Stimulated activated CD4-positive, alpha-beta T cell treated with anti-CD3 and anti-CD28 coated beads, Interleukin-15, amount 100 ng/mL, for 48 hours (primary cell): ENCODE measurements around the gene NUP85.
A peak's percentile ranks its signal among the peaks of the same experiment; 100 is the strongest.
"Not testable (repeated sequence)": the region's sequence is repeated elsewhere in the genome, so short reads cannot be mapped to it uniquely, and the experiment has no call there.

Experiments used
- DNase-seq, 2 donors: peaks; one replicate each; pipeline ENCODE4 v3.0.0-alpha.2; 2020; ENCODE audit warnings: low read depth in 2 of 2

The NUP85 gene

DNA sequence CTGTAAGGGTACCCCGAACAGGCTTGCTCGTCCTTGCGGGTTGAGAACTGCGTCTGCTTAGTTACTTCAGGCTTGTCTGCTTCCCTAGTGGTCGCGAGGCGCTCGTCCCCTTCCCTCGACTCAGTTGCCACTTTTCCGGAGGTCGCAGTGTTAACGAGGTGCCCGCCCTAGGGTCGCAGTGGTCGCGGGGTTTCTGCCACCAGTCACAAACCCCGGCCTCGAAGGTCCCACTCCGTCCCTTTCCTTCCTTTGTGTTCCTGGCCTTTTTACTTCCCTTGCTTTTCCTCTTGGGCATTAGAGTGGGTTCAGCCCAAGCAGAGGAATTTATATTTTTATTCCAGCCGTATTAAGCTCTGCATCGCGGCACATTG lies 299 bp downstream of the NUP85 start:
- DNase-seq: no peak

DNA sequence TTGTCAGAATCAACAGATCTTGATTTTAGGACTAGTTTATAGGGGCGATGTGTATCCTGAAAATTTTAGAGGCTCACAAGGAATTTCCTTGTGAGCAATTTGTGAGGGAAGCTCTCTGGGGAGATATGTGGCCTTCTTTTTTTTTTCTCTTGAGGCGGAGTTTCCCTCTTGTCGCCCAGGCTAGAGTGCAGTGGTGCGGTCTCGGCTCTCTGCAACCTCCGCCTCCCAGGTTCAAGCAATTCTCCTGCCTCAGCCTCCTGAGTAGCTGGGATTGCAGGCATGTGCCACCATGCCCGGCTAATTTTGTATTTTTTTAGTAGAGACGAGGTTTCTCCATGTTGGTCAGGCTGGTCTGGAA lies 1.6 kb downstream of the NUP85 start:
- DNase-seq: not testable (repeated sequence)

DNA sequence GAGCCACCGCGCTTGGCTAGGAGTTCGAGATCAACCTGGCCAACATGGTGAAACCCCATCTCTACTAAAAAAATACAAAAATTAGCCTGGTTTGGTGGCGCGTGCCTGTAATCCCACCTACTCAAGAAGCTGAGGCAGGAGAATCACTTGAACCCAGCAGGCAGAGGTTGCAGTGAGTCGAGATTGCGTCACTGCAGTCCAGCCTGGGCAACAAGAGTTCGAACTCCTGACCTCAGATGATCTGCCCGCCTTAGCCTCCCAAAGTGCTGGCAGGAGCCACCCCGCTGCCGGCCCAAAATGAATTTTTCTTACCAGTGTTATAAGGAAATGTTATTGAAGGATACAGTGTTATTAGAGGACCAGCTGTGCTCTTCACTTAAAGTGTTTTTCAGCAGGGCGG lies 2.3 kb downstream of the NUP85 start:
- no peak for DNase-seq

DNA sequence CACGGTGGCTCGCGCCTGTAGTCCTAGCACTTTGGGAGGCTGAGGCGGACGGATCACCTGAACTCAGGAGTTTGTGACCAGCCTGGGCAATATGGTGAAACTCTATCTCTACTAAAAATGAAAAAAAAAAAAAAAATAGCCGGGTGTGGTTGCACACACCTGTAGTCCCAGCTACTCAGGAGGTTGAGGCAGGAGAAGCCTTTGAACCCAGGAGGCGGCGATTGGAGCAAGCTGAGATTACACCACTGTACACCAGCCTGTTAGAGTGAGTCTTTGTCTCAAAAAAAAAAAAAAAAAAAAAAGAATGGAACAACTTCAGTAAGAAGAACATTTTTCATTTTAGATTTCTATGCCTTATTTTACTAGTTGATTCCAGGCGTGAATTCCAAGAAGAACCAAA lies 2.7 kb downstream of the NUP85 start:
- DNase-seq: no peak

DNA sequence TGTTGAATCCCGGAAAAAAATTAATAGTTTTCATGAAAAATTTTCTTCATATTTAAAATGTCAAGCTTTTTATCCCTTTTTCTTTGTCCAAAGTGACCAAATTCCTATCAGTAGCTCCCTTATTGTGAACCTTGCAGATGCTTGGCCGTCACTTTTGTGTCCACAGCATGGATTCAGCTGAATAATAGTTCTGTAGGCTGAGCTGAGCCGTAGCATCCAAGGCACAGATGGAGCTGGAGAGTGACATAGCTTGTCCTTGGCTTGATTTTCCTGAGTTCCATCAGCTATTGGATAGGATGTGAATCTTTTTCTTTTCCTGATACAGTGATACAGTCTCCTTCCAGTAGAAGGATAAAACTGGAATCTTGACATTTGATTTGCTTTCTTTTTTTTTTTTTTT lies 3.6 kb downstream of the NUP85 start:
- no peak for DNase-seq

DNA sequence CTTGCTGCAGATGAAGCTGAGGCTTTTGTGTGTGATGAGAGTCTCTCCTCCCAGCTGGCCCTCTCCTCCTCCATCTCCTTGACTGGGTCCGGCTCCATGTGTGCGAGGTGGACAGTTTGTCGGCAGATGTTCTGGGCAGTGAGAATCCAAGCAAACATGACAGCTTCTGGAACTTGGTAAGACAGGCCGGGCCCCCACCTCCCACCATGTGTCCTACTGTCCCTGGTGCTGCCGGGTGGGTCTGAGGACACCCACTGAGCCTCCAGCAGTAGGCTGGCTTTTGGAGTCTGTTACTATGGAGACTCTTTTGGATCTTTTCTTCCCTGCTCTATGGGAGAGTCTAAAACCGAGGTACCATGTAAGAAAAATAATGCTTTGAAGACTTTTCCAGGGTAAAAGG lies 12.7 kb downstream of the NUP85 start:
- no peak for DNase-seq

DNA sequence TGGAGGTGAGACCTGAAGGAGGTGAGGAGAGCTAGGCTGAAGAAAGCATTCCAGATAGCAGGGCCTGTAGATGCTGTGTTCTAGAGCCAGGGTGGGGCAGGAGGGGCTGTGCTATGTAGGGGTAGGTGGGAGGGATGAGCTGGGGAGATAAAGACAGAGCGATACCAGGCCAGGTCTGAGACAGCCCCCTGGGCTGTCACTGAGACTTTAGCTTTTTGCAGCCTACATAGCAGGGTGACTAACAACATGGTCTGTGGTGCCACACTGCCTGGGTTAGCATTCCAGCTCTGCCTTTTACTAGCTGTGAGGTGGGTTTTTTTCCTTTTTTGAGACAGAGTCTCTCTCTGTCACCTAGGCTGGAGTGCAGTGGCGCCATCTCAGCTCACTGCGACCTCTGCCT lies 14.3 kb downstream of the NUP85 start:
- no peak for DNase-seq

DNA sequence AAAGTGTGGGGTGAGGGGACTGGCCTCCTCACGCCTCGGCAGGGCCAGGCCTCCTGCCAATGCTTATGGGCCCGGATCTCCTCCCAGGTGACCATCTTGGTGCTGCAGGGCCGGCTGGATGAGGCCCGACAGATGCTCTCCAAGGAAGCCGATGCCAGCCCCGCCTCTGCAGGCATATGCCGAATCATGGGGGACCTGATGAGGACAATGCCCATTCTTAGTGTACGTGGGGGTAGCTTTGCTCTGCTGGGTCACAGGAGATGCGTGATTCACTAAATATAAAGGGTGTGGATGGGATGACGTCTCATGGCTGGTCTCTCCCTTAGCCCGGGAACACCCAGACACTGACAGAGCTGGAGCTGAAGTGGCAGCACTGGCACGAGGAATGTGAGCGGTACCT lies 19.5 kb downstream of the NUP85 start:
- no peak for DNase-seq

DNA sequence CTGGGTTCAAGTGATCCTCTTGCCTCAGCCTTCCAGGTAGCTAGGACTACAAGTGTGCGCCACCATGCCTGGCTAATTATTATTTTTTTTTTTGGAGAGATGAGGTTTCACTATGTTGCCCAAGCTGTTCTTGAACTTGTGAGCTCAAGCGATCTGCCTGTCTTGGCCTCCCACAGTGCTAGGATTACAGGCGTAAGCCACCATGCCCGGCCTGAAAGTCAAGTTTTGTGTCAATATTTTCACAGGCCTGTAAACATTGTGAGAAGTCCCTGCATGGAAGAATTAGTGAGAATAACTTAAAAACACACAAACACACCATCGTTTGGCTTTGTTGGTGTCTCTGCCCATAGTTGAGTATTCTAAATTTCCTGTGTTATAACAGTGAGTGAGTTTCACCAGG lies 22.2 kb downstream of the NUP85 start:
- no peak for DNase-seq

DNA sequence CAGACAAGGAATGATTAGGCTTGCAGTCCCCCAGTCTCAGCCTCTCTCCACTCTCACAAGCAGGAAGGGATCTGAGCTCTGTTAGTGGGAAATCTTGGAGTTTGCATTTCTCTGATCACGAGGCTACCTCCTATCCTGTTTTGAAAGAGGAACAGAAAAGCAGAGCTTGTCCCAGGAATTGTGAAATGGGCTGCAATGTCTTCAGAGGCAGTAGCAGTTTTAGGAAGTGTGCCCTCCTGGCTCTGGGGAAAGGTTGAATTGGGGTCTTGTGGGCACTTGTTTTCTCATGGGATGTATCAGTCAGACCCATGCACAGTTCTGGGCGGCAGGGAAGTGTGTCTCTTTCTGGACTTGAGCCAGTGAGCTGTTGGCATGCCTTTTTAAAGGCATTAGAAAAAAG lies 22.8 kb downstream of the NUP85 start:
- DNase-seq: no peak

DNA sequence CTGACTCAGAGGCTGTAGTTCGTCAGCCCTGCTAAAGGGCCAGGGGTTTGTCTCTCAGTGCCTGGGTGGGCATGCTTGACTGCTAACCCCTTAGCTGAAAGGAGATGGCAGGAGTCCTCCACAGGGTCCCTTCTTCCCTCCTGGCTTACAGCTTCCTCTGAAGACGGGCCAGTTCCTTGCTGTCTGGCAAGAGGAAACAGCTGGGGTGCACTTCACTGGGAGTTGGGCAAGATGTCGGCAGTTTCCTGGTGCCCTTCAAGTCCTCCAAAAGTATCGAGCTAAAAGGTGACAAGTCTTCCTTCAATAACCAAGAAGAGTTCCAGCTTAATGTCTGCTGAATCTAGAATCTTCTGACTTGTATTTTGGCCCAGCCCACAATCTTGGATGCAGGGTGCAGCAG lies 23.4 kb downstream of the NUP85 start:
- no peak for DNase-seq

DNA sequence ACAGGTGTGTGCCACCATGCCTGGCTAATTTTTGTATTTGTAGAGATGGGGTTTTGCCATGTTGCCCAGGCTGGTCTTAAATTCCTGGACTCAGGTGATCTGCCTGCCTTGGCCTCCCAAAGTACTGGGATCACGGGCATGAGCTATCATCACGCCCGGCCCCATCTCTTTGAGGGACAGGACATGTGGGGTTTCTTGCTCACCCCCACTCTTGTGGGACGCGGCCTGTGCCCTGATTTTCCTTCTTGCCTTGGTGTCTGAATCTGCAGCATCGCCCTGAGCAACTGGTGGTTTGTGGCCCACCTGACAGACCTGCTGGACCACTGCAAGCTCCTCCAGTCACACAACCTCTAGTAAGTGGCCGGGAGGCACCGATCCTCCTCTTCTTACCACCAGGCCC lies 25.6 kb downstream of the NUP85 start:
- DNase-seq: no peak

DNA sequence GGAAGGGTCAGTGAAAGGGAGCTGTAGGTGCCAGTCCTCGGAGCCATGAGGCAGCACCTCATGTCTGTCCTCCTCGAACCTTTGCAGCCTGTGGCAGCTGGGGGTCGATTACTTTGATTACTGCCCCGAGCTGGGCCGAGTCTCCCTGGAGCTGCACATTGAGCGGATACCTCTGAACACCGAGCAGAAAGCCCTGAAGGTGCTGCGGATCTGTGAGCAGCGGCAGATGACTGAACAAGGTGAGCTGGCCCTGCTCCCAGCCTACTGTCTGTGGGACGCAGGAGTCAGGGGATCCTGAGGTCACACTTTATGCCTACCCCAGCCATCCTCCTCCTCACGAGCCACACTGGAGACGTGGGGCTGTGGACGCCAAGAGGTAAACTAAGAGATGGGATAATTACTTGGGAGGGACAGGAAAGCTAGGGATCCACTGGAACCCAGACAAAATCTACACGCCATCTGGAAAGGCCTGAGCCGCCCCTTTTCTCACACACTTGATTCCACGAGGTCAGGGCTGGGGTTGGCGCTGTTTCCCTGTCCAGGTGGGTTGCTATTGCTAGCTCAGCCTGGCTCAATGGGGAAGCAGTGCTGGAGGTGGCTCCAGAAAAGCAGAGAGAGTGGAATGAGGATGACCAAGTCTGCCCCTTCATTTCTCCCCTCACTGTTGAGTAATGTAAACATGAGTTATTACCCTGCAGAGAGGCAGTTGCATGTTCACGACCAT lies 26.4 kb downstream of the NUP85 start:
- DNase-seq: no peak

DNA sequence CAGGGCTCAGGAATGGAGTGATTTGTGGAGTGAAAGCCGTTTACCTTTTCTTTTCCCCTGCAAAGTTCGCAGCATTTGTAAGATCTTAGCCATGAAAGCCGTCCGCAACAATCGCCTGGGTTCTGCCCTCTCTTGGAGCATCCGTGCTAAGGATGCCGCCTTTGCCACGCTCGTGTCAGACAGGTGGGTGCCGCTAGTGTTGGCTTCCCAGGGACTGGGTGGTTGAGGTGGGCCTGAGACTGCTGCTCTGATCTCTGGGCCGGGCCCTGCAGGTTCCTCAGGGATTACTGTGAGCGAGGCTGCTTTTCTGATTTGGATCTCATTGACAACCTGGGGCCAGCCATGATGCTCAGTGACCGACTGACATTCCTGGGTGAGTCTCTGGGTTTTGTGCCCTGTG lies 27.3 kb downstream of the NUP85 start:
- no peak for DNase-seq

DNA sequence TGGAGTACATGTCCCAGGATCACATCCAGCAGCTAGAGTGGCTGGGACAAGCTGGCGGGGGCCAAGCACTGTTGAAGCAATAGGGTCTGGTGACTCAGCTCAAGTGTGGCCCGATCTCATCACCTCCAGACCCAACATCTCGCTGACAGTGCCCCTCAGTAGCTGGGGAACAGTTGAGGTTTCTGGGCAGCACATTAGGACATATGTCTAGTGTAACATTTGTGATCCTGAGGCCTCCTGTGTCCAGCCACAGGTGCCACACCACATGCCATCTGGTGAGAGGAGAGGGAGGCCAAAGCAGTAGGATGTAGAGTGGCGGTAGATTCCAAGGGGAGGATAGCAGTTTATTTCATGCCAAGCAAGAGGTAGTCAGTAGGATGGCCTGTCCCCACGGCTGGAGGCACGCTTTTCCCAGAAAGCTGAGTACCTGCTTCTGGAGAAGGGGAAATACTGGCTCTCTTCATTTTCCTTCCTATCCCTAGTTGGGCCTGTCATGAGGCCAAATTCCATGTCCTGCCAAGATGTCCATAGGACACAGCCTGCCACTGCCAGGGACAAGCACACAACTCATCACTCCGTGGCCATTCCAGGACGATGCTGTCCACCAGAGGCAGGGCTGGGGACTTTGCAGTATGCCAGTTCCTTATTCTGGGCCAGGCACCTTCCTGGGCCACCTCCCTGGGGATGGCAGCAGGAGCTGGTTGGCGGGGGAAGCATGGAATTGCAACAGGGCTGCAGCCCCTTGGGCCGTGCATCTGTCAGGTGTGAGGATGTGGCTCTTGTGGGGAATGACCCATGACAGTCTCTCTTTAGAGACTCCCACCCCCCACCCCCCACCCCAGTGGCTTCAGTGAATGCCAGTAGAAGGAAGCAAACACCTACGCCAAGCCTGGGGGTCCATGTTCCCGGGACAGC lies 31.9 kb downstream of the NUP85 start:
- DNase-seq: no peak

DNA sequence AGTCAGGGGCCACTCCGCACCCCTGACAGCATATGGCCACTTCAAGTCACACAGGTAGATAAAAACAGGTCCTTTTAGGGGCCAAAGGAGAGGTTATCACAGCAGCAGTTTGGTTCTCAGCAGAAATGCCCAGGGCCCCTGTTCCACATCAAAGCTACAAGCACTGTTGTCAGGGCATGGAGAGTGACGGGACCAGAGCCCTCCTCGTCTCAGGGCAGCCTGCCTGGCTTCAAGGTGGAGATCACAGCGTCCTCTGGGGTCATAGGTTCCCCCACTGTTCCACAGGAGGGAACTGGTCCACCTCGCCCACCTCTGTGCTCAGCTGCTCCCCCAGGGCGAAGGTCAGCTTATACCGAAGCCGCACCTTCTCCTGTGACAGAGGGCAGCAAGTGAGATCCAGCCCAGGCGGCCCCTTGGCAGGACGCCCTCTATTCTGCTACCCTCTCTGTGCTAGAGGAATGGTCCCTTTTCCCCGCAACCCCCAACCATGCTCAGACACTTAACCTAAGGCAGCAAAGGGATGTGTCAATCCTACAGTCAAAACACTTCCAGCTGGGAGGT lies 32.6 kb downstream of the NUP85 start:
- no peak for DNase-seq

DNA sequence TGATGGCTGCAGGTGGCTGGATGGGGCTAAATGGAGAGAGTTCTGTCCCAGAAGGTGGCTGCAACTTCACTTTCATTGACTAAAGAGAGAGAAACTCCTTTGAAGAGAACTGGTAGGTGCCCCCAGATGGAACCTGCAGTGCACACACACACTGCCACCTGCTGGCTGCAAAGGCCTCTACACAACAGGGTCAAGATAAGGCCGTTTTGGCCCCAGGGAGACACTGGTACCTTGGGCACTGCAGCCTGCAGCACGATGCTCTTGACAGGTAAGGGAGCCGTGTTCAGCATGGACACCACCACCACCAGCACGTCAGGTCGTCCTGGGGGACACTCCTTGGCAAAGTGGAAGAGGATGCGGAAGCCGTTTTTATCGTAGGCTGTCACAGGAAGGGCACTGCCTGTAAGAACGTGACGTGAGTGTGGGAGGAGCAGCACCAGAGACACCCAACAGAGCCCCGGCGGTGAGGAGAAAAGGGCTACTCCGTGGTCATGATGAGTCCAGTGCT lies 33.3 kb downstream of the NUP85 start:
- peak; percentile 40 to 51 for DNase-seq

DNA sequence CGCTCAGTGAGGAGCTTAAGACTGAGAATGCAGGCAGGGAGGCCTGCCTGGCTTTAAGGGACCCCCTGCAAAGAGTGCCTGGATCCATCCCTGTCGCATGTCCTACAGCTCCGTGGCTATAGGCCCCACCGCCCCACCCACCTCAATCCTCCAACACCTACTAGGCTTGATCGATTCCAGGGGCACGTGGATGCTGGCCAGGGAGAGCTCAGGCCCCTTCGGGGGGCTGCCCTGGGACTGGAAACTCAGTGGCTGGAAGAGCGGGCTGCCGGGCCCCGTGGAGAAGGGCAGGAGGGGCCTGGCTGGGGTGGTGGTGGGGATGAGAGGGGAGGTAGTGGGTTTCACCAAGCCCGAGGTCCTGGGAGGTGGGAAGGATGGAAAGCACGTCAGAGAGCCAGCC lies 33.7 kb downstream of the NUP85 start:
- no peak for DNase-seq

DNA sequence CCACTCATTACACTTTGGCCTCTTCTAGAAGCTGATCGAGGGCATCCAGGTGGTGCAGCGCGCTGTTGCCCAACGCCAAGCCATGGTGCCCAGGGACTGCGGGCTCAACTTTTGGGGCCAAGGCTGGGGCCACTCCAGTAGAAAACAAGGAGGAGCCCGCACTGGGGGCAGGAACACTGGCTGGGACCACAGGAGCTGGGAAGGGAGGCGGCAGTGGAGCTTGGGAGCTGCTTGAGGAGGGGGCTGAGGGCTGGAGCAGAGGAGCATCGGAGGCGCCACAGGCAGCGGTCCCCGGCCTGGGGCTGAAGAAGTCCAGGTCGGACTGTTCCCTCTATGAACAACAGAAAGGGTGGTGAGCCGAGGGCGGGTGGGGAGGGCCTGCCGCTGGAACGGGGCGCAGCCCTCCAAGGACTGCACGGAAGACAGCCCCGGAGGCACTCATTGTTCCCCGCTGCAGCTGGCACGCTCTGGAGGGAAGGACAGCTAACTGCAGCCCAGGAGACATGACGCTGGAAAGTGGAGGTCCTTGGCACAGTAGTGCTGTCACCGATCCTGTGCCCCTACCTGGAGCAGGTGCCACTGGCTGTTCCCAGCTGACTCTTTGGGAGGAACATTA lies 34.4 kb downstream of the NUP85 start:
- DNase-seq: no peak

DNA sequence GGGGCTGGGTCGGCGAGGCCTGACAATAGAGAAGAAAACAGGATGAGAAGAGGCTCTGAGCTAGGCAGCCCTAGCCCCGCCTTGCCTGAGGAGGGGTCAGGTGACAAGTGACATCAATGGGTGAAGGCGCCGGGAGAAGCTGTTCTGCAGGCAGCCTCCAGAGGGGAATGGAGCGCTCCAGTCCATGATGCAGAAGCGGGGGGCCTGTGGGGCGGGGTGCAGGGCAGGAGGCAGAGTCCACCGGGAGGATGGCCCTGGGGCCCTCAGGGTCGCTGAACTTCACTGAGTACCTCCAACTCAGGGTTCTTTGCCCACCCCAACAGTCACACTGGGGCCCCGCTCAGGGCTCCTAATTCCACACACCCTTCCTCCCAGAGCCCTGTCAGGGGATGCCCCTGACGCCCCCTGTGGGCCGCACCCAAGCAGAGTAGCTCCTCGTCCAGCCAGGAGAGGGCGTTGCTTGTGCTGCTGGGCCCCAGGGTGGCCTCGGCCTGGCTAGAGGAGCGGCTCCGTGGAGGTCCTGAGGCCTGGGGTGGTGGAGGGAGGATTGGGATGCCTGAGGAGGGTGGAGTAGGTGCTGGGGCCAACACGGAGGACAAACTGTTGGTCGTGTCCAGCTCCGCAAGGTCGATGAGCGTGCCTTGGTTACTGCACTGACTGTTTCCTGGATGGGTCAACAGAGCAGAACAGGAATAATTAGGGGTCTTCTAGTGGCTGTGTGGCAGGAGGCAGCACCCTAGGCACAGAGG lies 35.1 kb downstream of the NUP85 start:
- no peak for DNase-seq

DNA sequence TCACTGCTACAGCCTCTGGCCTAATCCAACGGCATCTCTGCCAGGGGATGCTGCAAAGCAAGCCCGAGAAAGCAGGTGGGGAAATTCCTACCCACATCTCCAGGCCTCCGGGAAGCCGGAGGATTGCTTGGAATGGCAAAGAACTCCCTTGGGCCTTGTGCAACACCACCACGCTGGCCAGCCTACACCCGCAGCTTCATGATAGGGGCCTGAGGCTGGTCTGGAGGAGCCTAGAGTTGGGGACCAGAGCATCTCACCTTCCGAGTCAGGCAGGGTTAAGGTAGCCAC lies 35.6 kb downstream of the NUP85 start:
- no peak for DNase-seq

DNA sequence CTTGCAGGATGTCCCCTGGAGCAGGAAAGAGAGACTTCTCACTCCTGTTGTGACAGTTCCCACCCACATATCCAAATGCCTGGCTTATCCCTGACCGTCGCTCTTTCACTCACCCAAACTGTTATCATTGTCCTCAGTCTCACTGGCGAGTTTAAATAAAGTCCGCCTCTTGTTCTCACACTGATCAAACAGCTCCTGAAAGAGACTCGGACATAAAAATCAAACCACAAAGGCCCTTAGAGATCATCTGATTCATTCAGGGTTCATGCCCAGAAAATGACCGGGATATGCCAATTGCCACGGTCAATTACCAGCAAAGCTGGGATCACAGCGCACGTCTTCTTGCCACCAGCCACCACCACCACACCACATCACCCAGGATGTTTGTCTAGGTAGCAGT lies 36.0 kb downstream of the NUP85 start:
- no peak for DNase-seq
